AG04450 (cell line): ENCODE results near the gene APOD. TPM values are rescaled to one million over a fixed set of nuclear protein-coding genes. Genes with fewer than 3 reads are reported as not detected.
"Not testable (repeated sequence)": the region's sequence is repeated elsewhere in the genome, so short reads cannot be mapped to it uniquely, and the experiment has no call there.

Experiments used
- CTCF ChIA-PET: fragments of 300-600, 350-600 bp; formaldehyde crosslinking; extraction: SDS; loops from one replicate; lab custom pipeline; 2022; ENCODE audit warnings: antibody characterized with exemption, inconsistent platforms; lab: Charles Lee
- POLR2A ChIA-PET: fragments of 350-600 bp; formaldehyde crosslinking; extraction: SDS; loops from one replicate; lab custom pipeline; 2021; ENCODE audit warnings: antibody characterized with exemption, inconsistent platforms; lab: Yijun Ruan, JAX
- DNase-seq: peaks from one replicate; pipeline ENCODE4 v3.0.0-alpha.2; 2011; ENCODE audit warnings: low read depth, low spot score
- H3K27ac ChIP-seq: one replicate; pipeline ENCODE4 v1.5.1; 2012; ENCODE audit warnings: low read depth, low read length, control low read depth
- H3K27me3 ChIP-seq: one replicate; pipeline ENCODE4 v1.6.0; 2012; ENCODE audit warnings: low read length; ENCODE audit not compliant: control insufficient read depth, insufficient read depth
- H3K4me3 ChIP-seq: 2 replicates; pipeline ENCODE4 v1.5.1; 2011; ENCODE audit warnings: mild to moderate bottlenecking, low read depth, low read length, control low read depth
- H3K9me3 ChIP-seq: 2 replicates; pipeline ENCODE4 v1.5.1; 2012; ENCODE audit warnings: low read length; ENCODE audit not compliant: control insufficient read depth, insufficient read depth
- polyA plus RNA-seq: library from polyadenylated mRNA; depleted of rRNA; stranded (reverse); fragments of >200 nt; gene quantifications from 2 replicates; pipeline ENCODE4 v1.2.3, GENCODE V29; 2011
- TF ChIP-seq, protein P1 (sequence below): IDR thresholded peaks from 2 replicates; pipeline ENCODE4 v1.5.1; 2011; ENCODE audit warnings: low read depth, low read length, control low read depth, inconsistent platforms

APOD gene
- polyA plus RNA-seq, 1 experiment = 0.56 TPM

- TF ChIP-seq, protein P1, sequence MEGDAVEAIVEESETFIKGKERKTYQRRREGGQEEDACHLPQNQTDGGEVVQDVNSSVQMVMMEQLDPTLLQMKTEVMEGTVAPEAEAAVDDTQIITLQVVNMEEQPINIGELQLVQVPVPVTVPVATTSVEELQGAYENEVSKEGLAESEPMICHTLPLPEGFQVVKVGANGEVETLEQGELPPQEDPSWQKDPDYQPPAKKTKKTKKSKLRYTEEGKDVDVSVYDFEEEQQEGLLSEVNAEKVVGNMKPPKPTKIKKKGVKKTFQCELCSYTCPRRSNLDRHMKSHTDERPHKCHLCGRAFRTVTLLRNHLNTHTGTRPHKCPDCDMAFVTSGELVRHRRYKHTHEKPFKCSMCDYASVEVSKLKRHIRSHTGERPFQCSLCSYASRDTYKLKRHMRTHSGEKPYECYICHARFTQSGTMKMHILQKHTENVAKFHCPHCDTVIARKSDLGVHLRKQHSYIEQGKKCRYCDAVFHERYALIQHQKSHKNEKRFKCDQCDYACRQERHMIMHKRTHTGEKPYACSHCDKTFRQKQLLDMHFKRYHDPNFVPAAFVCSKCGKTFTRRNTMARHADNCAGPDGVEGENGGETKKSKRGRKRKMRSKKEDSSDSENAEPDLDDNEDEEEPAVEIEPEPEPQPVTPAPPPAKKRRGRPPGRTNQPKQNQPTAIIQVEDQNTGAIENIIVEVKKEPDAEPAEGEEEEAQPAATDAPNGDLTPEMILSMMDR = no peak
- H3K4me3 ChIP-seq = no peak overlapping the region
- no peaks in the 10 kb centered on the region for H3K9me3 ChIP-seq
- ChIA-PET CTCF (no interaction called here), POLR2A (no interaction called here)
- H3K27ac ChIP-seq = no peak overlapping the region
- no peak for DNase-seq
- peaks cover 12% of the 10 kb centered on the region for H3K27me3 ChIP-seq
Observed at GRCh38 chr3:195616681-195617080, 32.9 kb upstream of the APOD start.

DNA sequence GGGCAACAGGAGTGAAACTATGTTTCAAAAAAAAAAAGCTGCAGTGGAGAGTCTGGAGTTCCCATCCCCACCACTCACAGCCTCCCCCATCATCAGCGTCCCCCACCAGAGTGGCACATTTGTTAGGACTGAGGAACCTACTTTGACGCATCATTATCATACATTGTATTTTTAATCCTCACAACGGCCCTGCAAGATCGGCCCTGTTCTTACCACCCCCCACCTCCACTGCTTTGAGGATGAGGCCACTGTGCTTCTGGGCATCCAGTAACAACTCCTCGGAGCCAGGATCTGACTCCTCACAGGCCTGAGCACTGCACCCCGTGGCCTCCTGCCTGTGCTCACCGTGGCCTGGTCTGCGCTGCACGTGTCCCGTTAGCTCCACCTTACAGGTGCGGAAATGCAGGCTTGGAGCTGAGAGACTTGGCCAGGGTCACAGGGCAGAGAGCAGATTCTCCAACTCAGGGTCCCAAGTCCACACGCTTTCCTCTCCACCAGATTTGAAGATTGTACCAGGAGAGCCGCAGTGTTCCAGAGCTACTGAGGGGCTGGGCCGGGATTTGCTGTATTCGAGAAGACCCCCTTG lies 32.3 kb upstream of the APOD start:
- H3K9me3 ChIP-seq, H3K27ac ChIP-seq, H3K4me3 ChIP-seq, DNase-seq, POLR2A ChIA-PET, CTCF ChIA-PET: not testable (repeated sequence)
- peaks cover 15% of the 10 kb centered on the region for H3K27me3 ChIP-seq

DNA sequence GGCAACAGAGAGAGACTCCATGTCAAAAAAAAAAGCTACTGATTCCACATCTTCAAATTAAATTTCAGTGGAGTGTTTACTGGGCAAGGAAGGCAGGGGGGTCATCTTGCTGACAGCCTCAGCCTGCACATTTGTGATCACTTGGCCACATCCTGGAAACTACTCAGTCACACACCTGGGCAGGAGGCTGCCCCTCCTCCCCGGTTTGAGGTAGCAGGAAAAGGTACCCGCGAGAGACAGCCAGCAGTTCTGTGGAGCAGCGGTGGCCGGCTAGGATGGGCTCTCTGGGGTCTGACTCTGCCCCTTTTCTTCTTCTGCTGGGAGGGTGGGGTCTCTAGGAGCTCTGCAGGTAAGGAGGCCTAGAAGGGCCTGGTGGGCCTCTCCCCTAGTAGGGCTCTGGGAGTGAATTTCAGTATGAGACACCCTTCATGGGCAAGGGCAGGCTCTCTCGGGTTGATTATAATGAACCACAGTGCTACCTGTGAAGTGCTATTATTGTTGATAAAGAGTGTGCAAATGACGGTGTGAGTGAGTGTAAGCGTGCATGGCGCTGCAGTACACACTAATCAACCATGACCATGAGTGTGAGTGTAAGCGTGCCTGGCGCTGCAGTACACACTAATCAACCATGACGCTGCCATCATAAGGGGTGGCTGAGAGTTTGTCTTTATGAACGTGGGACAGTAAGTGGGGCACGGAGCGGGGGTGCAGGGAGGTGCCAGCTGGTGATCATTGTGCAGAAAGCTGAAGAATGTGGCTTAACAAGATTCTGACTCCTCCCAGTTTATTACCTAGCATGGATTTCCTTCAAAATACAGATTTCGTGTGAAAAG lies 31.1 kb upstream of the APOD start:
- H3K9me3 ChIP-seq, DNase-seq, POLR2A ChIA-PET, CTCF ChIA-PET, H3K4me3 ChIP-seq, H3K27ac ChIP-seq: not testable (repeated sequence)
- peaks cover 15% of the 10 kb centered on the region for H3K27me3 ChIP-seq

- Histone ChIP-seq H3K27me3 (peaks cover 15% of the 10 kb centered on the region), H3K9me3 (no peaks in the 10 kb centered on the region), H3K27ac (no peak overlapping the region), H3K4me3 (no peak overlapping the region)
- ChIA-PET POLR2A (no interaction called here), CTCF (no interaction called here)
- DNase-seq = no peak
- TF ChIP-seq, protein P1 = no peak
Observed at GRCh38 chr3:195613468-195614069, 29.8 kb upstream of the APOD start.

GRCh38 chr3:195612075-195612800 lies 28.5 kb upstream of the APOD start:
- TF ChIP-seq, protein P1 = no peak
- CTCF ChIA-PET = no interaction called here
- Histone ChIP-seq H3K9me3 (no peaks in the 10 kb centered on the region; the same call in 1 of the 2 replicates), H3K27me3 (peaks cover 15% of the 10 kb centered on the region), H3K27ac (no peak overlapping the region), H3K4me3 (no peak overlapping the region)
- POLR2A ChIA-PET = no interaction called here
- DNase-seq = no peak
